ENCODE results near the gene BLOC1S3.

The BLOC1S3 gene

GRCh38 chr19:45146741-45147205 lies 31.8 kb upstream of the BLOC1S3 start:
- DNase-seq = no peak

GRCh38 chr19:45147835-45148676 lies 30.5 kb upstream of the BLOC1S3 start:
- DNase-seq = no peak

- DNase-seq = no peak
Observed at GRCh38 chr19:45149129-45149528, 29.5 kb upstream of the BLOC1S3 start.

- no peak for DNase-seq
Observed at GRCh38 chr19:45150180-45150579, 28.4 kb upstream of the BLOC1S3 start.

GRCh38 chr19:45150751-45151281 lies 27.8 kb upstream of the BLOC1S3 start:
- no peak for DNase-seq

DNA sequence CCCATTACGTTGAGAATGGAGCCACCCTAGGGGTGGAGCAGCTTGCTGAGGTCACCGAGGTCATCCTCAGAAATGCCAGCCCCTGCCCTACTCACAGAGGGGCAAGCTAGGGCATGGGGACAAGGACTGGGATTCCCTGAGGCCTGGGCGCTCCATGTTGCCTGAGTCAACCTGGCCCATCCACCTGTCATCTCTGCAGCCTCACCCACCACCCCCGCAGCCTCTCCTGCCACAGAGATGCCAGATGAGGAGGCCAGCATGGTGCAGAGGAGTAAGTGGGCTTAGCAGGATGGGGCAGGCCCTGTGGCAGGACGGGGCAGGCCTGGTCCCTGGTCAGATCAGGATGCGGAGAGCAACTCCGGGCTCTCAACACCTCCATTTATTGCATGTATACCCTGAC lies 27.3 kb upstream of the BLOC1S3 start:
- DNase-seq = no peak

- DNase-seq = no peak
Observed at GRCh38 chr19:45151821-45152503, 26.6 kb upstream of the BLOC1S3 start.

GRCh38 chr19:45152504-45153338 lies 25.9 kb upstream of the BLOC1S3 start:
- DNase-seq = no peak

GRCh38 chr19:45153339-45154063 lies 25.1 kb upstream of the BLOC1S3 start:
- no peak for DNase-seq

DNA sequence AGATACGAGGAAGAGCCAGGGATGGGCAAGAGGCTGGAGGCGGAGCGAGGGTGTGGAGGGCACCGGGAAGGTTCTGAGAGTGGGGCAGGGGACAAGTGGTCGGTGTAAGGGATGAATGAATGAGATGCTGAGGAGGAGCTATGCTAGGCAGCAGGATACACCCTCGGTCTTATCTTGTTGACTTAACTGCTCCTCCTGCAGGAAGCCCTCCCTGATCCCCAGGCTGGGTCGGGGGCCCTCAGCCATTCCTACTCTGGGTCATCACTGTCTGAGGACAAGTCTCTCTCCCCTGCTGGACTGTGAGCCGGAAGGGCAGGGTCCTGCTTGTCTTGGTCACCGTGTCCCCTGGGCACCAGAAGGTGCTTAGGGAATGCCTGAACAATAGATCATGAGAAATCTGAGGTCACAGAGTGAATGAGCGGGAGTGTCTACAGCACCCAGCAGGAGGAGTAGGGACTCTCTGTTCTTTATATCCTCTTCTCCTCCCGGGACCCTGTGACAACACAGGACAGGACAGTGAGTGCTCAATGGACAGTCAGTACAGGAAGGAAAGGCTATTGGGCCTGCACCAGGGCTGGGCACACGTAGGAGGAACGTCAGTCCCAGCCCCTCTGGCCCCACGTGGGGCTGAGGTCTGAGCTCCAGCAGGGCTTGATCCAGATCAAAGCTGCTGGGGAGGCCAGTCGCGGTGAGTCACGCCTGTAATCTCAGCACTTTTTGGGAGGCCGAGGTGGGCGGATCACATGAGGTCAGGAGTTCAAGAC lies 24.3 kb upstream of the BLOC1S3 start:
- no peak for DNase-seq

- DNase-seq = no peak
Observed at GRCh38 chr19:45156011-45156630, 22.5 kb upstream of the BLOC1S3 start.

- no peak for DNase-seq
Observed at GRCh38 chr19:45156751-45157150, 21.8 kb upstream of the BLOC1S3 start.

DNA sequence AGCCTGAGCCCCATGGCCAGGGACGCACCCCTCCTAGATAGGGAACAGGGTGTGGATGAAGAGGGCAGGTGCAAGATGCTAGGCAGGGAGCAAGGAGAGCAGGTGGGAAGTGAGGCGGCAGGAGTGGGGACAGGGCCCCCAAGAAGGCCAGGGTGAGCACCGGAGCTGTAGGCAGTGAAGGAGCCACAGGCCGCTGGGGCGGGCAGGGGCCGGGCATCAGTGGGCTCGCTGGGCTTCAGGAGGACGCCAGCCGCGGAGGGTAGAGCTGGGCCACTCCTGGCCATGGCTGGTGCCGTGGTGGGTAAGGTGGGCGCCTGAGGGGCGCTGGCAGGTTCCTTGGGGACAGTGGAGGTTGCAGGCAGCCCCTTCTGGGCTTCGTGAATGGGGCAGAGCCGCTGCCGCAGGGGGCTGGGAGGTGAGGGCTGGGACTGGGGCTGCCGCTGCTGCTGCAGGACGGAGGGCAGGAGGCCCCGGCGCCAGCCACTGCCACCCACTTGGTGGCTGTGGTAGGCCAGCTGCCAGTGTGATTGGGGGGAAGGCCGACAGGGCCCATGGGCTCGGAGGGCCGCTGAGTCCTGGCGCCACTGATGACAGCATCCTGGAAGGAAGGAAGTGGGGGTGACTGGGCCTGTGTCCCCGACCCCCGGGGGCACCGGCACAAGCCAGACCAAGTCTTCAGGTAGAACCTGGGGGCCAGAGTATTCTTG lies 19.9 kb upstream of the BLOC1S3 start:
- DNase-seq = no peak

- no peak for DNase-seq
Observed at GRCh38 chr19:45159210-45159970, 19.2 kb upstream of the BLOC1S3 start.

GRCh38 chr19:45159971-45160324 lies 18.6 kb upstream of the BLOC1S3 start:
- no peak for DNase-seq

DNA sequence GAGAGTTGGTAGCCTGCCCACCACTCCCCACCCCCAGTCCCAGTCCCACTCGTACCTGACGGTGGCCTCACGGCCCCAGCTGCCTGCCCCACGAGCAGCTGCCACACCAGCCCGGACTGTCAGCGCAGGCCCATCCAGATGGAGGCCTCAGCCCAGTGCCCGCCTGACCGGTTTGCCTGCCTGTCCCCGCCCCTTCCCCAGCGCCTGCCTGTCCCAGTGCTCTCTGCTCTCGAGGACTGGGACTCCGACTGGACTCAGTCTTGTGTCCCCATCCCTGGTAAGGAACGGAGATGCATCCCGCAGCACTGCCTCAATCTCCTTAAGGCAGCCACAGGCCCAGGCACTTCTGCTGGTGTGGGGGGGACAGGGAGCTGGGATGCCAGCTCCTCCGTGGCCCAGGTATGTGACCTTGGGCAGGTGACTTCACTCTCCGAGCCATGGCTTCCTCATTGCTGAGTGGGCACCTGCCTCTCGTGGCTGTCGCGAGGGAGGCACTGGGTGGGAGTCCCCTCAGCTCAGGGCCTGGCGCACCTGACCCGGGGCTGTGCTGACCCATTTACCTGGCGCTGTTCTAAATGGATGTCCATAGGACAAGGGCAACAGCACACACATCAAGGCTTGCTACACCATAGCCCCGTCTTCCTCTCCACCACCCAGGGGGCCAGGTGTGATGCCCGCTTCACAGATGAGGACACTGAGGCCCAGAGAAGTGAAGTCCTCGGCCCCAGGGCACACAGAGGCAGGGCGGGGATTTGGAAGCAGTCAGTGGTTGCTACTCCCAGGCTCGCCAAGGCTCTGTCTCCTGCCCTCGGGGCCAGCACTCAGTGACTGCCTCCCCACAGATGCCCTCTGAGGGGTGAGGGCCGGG lies 17.5 kb upstream of the BLOC1S3 start, which contains the start of gene NKPD1:
NKPD1 (minus strand) TSS at position 113 of the 868 bp plus-strand sequence. CDS start 832 bp downstream, outside the sequence.
- DNase-seq = no peak

- no peak for DNase-seq
Observed at GRCh38 chr19:45161738-45162607, 16.6 kb upstream of the BLOC1S3 start.

Data from NCI-H1436 (cell line).